KMS-11 (cell line): Measurements from ENCODE around the gene DMKN.

Experiments
- H2AFZ ChIP-seq: fragments of 200-600 bp; sonication (generic); 2 replicates; pipeline ENCODE4 v1.6.1; 2016; ENCODE audit warnings: antibody characterized with exemption, mixed run types, low read depth
- H3K27ac ChIP-seq: fragments of 200-600 bp; sonication (generic); 2 replicates; pipeline ENCODE4 v1.6.1; 2016; ENCODE audit warnings: mild to moderate bottlenecking, mixed run types
- H3K27me3 ChIP-seq: fragments of 200-600 bp; sonication (generic); 2 replicates; pipeline ENCODE4 v1.6.1; 2017; ENCODE audit warnings: mild to moderate bottlenecking, low read depth, mixed run types, moderate library complexity; ENCODE audit not compliant: insufficient read depth
- H3K36me3 ChIP-seq: fragments of 200-600 bp; sonication (generic); 2 replicates; pipeline ENCODE4 v1.6.1; 2017; ENCODE audit warnings: mild to moderate bottlenecking, mixed run types; ENCODE audit not compliant: insufficient read depth
- H3K4me1 ChIP-seq: fragments of 200-600 bp; sonication (generic); 2 replicates; pipeline ENCODE4 v1.6.1; 2016; ENCODE audit warnings: mild to moderate bottlenecking, low read depth, mixed run types; ENCODE audit not compliant: poor library complexity, severe bottlenecking
- H3K4me2 ChIP-seq: fragments of 200-600 bp; sonication (generic); 2 replicates; pipeline ENCODE4 v1.7.0; 2016; ENCODE audit warnings: mild to moderate bottlenecking, mixed run types
- H3K4me3 ChIP-seq: fragments of 200-600 bp; sonication (generic); IDR thresholded peaks from 2 replicates; pipeline ENCODE4 v1.6.1; 2017; ENCODE audit warnings: low read depth, low read length, mixed read lengths; ENCODE audit not compliant: insufficient read depth
- H3K79me2 ChIP-seq: fragments of 200-600 bp; sonication (generic); 2 replicates; pipeline ENCODE4 v1.6.1; 2016; ENCODE audit warnings: low read depth, mixed run types; ENCODE audit not compliant: insufficient read depth
- H3K9ac ChIP-seq: fragments of 200-600 bp; sonication (generic); 2 replicates; pipeline ENCODE4 v1.6.1; 2016; ENCODE audit warnings: mild to moderate bottlenecking, mixed run types
- H4K20me1 ChIP-seq: fragments of 200-600 bp; sonication (generic); 2 replicates; pipeline ENCODE4 v1.6.1; 2016; ENCODE audit warnings: mild to moderate bottlenecking, mixed run types; ENCODE audit not compliant: insufficient read depth
- TF ChIP-seq, protein P1 (sequence below): fragments of 200-600 bp; sonication (generic); conservative IDR thresholded peaks from 2 replicates; pipeline ENCODE4 v1.6.1; 2017; ENCODE audit warnings: low read depth, mild to moderate bottlenecking, antibody characterized with exemption, low read length, moderate library complexity, mixed read lengths

DMKN gene

DNA sequence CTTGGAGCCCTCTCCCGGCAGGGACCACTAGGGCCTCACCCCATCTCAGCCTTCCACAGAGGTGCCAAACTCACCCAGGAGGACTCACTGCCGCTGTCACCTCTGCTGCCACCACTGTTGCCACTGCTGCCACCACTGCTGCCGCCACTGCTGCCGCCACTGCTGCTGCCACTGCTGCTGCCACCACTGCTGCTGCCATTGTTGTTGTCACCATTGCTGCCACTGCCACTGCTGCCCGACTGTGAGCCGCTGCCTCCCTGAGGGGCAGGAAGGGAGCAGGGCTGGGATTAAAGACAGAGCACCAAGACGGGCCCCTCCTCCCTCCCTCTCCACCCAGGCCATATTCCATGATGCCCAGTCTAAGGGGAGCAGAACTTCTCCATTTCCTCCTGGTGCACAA lies 2.1 kb downstream of the DMKN start:
- TF ChIP-seq, protein P1, sequence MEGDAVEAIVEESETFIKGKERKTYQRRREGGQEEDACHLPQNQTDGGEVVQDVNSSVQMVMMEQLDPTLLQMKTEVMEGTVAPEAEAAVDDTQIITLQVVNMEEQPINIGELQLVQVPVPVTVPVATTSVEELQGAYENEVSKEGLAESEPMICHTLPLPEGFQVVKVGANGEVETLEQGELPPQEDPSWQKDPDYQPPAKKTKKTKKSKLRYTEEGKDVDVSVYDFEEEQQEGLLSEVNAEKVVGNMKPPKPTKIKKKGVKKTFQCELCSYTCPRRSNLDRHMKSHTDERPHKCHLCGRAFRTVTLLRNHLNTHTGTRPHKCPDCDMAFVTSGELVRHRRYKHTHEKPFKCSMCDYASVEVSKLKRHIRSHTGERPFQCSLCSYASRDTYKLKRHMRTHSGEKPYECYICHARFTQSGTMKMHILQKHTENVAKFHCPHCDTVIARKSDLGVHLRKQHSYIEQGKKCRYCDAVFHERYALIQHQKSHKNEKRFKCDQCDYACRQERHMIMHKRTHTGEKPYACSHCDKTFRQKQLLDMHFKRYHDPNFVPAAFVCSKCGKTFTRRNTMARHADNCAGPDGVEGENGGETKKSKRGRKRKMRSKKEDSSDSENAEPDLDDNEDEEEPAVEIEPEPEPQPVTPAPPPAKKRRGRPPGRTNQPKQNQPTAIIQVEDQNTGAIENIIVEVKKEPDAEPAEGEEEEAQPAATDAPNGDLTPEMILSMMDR: no peak
- no peaks in the 10 kb centered on the region for H4K20me1 ChIP-seq
- H3K4me3 ChIP-seq: no peak overlapping the region
- H3K4me2 ChIP-seq: no peak overlapping the region
- H2AFZ ChIP-seq: no peak overlapping the region
- peaks cover 57% of the 10 kb centered on the region for H3K27me3 ChIP-seq
- no peak overlapping the region for H3K27ac ChIP-seq
- no peaks in the 10 kb centered on the region for H3K4me1 ChIP-seq
- H3K36me3 ChIP-seq: no peaks in the 10 kb centered on the region
- no peak overlapping the region for H3K9ac ChIP-seq
- no peaks in the 10 kb centered on the region for H3K79me2 ChIP-seq

DNA sequence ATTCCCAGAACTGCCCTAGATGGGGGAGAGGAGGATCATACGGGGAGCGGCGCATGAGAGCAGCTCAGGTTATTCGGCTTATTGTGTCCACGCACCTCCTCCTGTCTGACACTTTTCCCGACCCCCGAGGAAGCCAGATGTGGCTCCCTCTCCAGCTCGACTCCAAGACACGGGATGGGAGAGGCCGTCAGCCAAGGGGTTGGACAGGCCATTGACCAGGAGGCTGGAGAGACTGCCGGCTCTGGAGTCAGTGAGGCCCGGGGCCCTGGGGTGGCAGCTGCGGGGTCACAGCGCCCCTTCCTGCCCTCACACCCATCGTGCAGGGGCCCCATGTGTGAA lies 2.9 kb downstream of the DMKN start:
- Histone ChIP-seq H3K4me2 (no peak overlapping the region), H3K27me3 (peaks cover 60% of the 10 kb centered on the region), H3K9ac (no peak overlapping the region), H3K4me1 (no peaks in the 10 kb centered on the region), H3K4me3 (no peak overlapping the region), H3K36me3 (no peaks in the 10 kb centered on the region), H4K20me1 (no peaks in the 10 kb centered on the region), H2AFZ (no peak overlapping the region), H3K79me2 (no peaks in the 10 kb centered on the region), H3K27ac (no peak overlapping the region)
- TF ChIP-seq, protein P1: 0 out of 2 replicates have a peak, but pooled peaks have one; percentile 8

DNA sequence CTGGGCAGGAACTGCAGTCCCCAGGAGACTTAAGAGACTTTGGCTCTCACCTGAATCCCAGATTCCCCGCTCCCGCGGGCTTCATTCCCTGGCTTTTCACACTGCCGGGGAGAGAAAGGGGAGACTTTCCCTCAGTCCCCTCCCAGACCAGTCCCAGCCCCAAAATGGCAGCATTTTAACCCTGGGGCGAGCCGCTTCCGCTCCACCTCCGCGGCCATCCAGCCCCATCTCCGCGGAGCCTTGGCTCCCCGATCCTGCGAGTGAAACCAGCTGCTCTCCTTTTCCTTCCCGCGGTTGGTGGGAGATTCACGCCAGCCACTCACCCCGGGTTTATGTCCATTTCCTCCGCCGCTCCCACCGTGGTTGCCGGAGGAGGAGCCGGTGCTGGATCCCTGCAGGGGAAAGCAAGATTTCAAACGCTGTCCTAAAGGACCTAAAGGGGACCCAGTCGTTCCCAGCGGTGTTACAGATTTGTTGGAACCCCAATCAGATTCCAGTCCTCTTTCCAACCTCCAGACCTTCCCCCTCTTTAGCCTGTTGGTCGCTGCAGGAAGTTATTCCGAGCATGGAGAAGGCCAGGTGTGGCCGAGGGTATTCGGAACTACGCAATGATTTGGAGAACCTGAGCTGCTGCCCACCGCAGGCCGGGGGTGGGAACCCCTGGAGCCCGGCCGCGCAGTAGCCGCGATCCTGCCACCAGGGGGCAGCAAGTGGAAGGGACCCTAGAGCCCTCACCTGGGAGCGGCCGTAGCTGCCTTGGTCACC lies 3.4 kb downstream of the DMKN start:
- Histone ChIP-seq H3K9ac (no peak overlapping the region), H3K4me3 (no peak overlapping the region), H3K27ac (no peak overlapping the region)

DNA sequence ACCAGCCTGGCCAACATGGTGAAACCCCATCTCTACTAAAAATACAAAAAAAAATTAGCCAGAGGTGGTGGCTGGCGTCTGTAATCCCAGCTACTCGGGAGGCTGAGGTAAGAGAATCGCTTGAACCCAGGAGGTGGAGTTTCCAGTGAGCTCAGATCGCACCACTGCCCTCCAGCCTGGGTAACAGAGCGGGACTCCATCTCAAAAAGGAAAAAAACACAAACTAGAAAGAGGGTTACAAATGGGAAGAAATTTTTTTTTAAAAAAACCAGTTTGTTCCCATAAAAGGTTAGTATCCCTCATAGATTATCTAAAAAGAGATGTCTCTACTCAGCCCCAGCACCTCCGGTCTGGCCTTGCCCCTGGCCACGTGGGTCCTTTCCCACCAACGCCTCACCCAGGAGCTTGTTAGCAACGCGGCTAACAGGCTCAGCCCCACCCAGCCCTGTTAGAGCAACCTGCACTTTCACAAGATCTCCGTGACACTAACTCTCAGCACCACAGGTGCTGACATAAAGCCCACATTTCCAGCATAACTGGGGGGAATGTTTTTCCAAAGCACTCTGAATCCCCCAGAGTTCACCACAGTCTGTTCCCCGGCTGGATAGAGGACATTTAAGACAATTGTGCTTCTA lies 4.3 kb downstream of the DMKN start:
- Histone ChIP-seq H3K27me3 (peaks cover 71% of the 10 kb centered on the region), H2AFZ (no peak overlapping the region), H3K4me2 (no peak overlapping the region), H3K79me2 (no peaks in the 10 kb centered on the region), H4K20me1 (no peaks in the 10 kb centered on the region), H3K4me3 (no peak overlapping the region), H3K4me1 (no peaks in the 10 kb centered on the region), H3K27ac (no peak overlapping the region), H3K36me3 (no peaks in the 10 kb centered on the region), H3K9ac (no peak overlapping the region)
- TF ChIP-seq, protein P1: no peak

More for the DNA sequence above, 3.4 kb downstream of the DMKN start:
- Histone ChIP-seq H2AFZ (no peak overlapping the region; the same call in 1 of the 2 replicates), H3K27me3 (peaks cover 63% of the 10 kb centered on the region), H3K79me2 (no peaks in the 10 kb centered on the region), H3K4me1 (no peaks in the 10 kb centered on the region), H3K36me3 (no peaks in the 10 kb centered on the region), H3K4me2 (no peak overlapping the region), H4K20me1 (no peaks in the 10 kb centered on the region)
- TF ChIP-seq, protein P1: peak; percentile 71
